PC-3 (cell line): ENCODE data around the gene FOXK1. TPM values are rescaled to one million over a fixed set of nuclear protein-coding genes. Genes with fewer than 3 reads are reported as not detected.

ENCODE experiments used
- ATAC-seq: fragments of 200-7000 bp; cut with Tn5 transposase; 2 replicates; pipeline ENCODE4 v1.9.1; 2020; ENCODE audit warnings: mild to moderate bottlenecking, moderate library complexity
- BruUV-seq: library from RNA; stranded (reverse); fragments of 400-500 nt; replicated peaks from 2 replicates; lab custom pipeline; 2021; lab: Mats Ljungman, UMichigan
- CTCF ChIA-PET: fragments of 300-600 bp; sonication (Branson Sonifier 250); formaldehyde crosslinking; loops from one replicate; lab custom pipeline; 2022; ENCODE audit warnings: antibody characterized with exemption; lab: Charles Lee
- POLR2A ChIA-PET: fragments of 300-600 bp; sonication (Branson Sonifier 250); formaldehyde crosslinking; loops from one replicate; lab custom pipeline; 2022; ENCODE audit warnings: antibody characterized with exemption; ENCODE audit not compliant: unreplicated experiment; lab: Charles Lee
- DNase-seq: peaks from one replicate; pipeline ENCODE4 v3.0.0-alpha.2; 2015
- H2AFZ ChIP-seq: fragments of 300-600 bp; sonication (generic); 2 replicates; pipeline ENCODE4 v1.6.0; 2016; ENCODE audit warnings: antibody characterized with exemption, low read length
- H3F3A ChIP-seq: fragments of 300-600 bp; sonication (generic); one replicate; pipeline ENCODE4 v1.6.0; 2017; ENCODE audit warnings: antibody characterized with exemption, low read length, control low read depth, mild to moderate bottlenecking; ENCODE audit not compliant: unreplicated experiment
- H3K27ac ChIP-seq: fragments of 300-600 bp; sonication (generic); 2 replicates; pipeline ENCODE4 v1.5.1; 2016; ENCODE audit warnings: mild to moderate bottlenecking, low read length
- H3K27me3 ChIP-seq: fragments of 300-600 bp; sonication (generic); 2 replicates; pipeline ENCODE4 v1.6.1; 2016; ENCODE audit warnings: low read length, mixed read lengths
- H3K36me3 ChIP-seq: fragments of 300-600 bp; sonication (generic); 2 replicates; pipeline ENCODE4 v1.6.1; 2016; ENCODE audit warnings: low read depth, mixed run types, low read length, mixed read lengths
- H3K4me1 ChIP-seq: fragments of 300-600 bp; sonication (generic); 2 replicates; pipeline ENCODE4 v1.5.1; 2016; ENCODE audit warnings: low read length; ENCODE audit not compliant: insufficient read depth
- H3K4me2 ChIP-seq: fragments of 300-600 bp; sonication (generic); 2 replicates; pipeline ENCODE4 v1.6.0; 2016; ENCODE audit warnings: low read length
- H3K4me3 ChIP-seq: fragments of 300-600 bp; sonication (generic); 2 replicates; pipeline ENCODE4 v1.5.1; 2016; ENCODE audit warnings: mild to moderate bottlenecking, low read length, mixed read lengths
- H3K79me2 ChIP-seq: fragments of 300-600 bp; sonication (generic); 2 replicates; pipeline ENCODE4 v1.6.1; 2017; ENCODE audit warnings: low read length, mixed read lengths
- H3K9ac ChIP-seq: fragments of 300-600 bp; sonication (generic); 2 replicates; pipeline ENCODE4 v1.6.0; 2016; ENCODE audit warnings: mild to moderate bottlenecking, low read length
- H3K9me2 ChIP-seq: fragments of 300-600 bp; sonication (generic); replicated peaks from 2 replicates; pipeline ENCODE4 v1.6.1; 2016; ENCODE audit warnings: mixed run types, low read length, mixed read lengths
- H3K9me3 ChIP-seq: fragments of 300-600 bp; sonication (generic); 2 replicates; pipeline ENCODE4 v1.6.1; 2016; ENCODE audit warnings: low read length, mixed read lengths
- H4K20me1 ChIP-seq: fragments of 300-600 bp; sonication (generic); 2 replicates; pipeline ENCODE4 v1.6.1; 2016; ENCODE audit warnings: low read length, mixed read lengths
- CTCF ChIP-seq: fragments of 300-600 bp; sonication (generic); conservative IDR thresholded peaks from 2 replicates; pipeline ENCODE4 v1.5.1; 2017; ENCODE audit warnings: antibody characterized with exemption, low read depth, mild to moderate bottlenecking, low read length
- EZH2 ChIP-seq: fragments of 300-600 bp; sonication (generic); IDR thresholded peaks from one replicate; pipeline ENCODE4 v1.6.1; 2017; ENCODE audit warnings: antibody characterized with exemption, mild to moderate bottlenecking, low read length; ENCODE audit not compliant: unreplicated experiment
- EZH2phosphoT487 ChIP-seq: fragments of 300-600 bp; sonication (generic); IDR thresholded peaks from 2 replicates; pipeline ENCODE4 v1.6.1; 2018; ENCODE audit warnings: mild to moderate bottlenecking, antibody characterized with exemption, low read length, borderline replicate concordance
- intact Hi-C: fragments of 100-400 bp; cut with micrococcal nuclease; formaldehyde crosslinking; loops from 2 replicates; pipeline ENCODE4 v1.9.0; 2023
- total RNA-seq: library from RNA; depleted of rRNA; stranded (reverse); fragments of >200 nt; gene quantifications from 2 replicates; pipeline ENCODE4 v1.2.3, GENCODE V29; 2014

FOXK1 gene
- total RNA-seq, 1 experiment from 2014 or later = 13.2 TPM

- no TSS peak for BruUV-seq
- TF ChIP-seq CTCF (no peak), EZH2phosphoT487 (no peak), EZH2 (no peak)
- H3K4me1 ChIP-seq = peaks cover 3% of the 10 kb centered on the region; the same call in 1 of the 2 replicates
- ATAC-seq = no peak
- H3K79me2 ChIP-seq = peaks cover 29% of the 10 kb centered on the region
- intact Hi-C loops = no loop called here
- POLR2A ChIA-PET = interaction anchor here (0.5 to 0.6 kb wide), 2 partner anchors 9 to 19 kb away, joined by 3 read pairs; no protein-coding TSS in a partner anchor
- H3K9ac ChIP-seq = no peak overlapping the region
- no peak for DNase-seq
- H3K36me3 ChIP-seq = no peaks in the 10 kb centered on the region
- CTCF ChIA-PET = no interaction called here
- no peak overlapping the region for H2AFZ ChIP-seq
- H3K4me2 ChIP-seq = no peak overlapping the region
- no peak overlapping the region for H3K4me3 ChIP-seq
- no peaks in the 10 kb centered on the region for H3K9me3 ChIP-seq
- H3K27ac ChIP-seq = no peak overlapping the region
- no peaks in the 10 kb centered on the region for H3K27me3 ChIP-seq
- H4K20me1 ChIP-seq = no peaks in the 10 kb centered on the region
- H3K9me2 ChIP-seq = no peaks in the 10 kb centered on the region
- no peaks in the 10 kb centered on the region for H3F3A ChIP-seq
Observed at GRCh38 chr7:4733936-4734528, 51.9 kb downstream of the FOXK1 start.

DNA sequence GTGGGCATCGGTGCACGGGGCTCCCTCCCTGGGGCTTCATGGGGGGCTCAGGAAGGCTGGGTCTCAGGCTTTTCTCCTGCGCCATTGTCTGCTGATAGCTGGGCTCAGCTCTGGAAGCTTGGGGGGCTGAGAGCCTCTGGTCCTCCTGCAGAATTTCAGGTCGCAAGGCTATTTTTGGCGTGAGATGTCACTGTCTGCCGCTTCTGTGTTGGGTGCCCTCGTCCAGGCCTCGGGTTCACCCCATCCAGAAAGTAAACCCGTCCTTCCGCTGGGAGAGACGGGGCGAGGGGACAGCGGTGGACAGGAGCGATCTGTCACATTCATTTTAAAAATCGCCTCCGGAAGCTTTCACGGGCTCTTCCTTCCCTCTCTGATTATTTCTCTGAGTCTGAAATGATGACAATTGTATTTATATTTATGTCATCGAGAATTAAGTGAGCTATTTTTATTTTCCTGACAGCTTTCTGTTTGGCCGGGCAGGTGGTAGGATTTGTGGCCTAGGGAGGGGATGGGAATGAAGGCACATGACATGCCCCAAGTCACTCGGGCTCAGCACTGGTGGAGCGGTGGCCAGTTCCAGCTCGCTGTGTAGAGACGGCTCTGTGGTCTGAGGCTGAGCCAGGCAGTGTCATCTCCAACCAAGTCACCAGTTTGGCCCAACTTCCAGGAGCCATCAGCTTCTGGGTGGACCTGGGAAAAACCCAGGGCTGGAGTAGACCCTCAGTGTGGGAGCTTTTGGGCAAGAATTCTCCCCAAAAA is 52.7 kb downstream of the FOXK1 start:
- POLR2A ChIA-PET = no interaction called here
- no peak overlapping the region for H3K9ac ChIP-seq
- H3K36me3 ChIP-seq = no peaks in the 10 kb centered on the region
- no peak overlapping the region for H3K4me3 ChIP-seq
- no TSS peak for BruUV-seq
- no peak overlapping the region for H3K27ac ChIP-seq
- H3K79me2 ChIP-seq = peaks cover 27% of the 10 kb centered on the region
- H3K4me2 ChIP-seq = no peak overlapping the region
- no peaks in the 10 kb centered on the region for H3F3A ChIP-seq
- ATAC-seq = no peak
- intact Hi-C loops = no loop called here
- TF ChIP-seq EZH2phosphoT487 = no peak
- TF ChIP-seq EZH2 = no peak
- TF ChIP-seq CTCF = no peak
- CTCF ChIA-PET = no interaction called here
- no peak overlapping the region for H2AFZ ChIP-seq
- no peaks in the 10 kb centered on the region for H3K27me3 ChIP-seq
- DNase-seq = no peak
- H3K9me2 ChIP-seq = no peaks in the 10 kb centered on the region
- no peaks in the 10 kb centered on the region for H4K20me1 ChIP-seq
- H3K4me1 ChIP-seq = peaks cover 3% of the 10 kb centered on the region; the same call in 1 of the 2 replicates
- H3K9me3 ChIP-seq = no peaks in the 10 kb centered on the region

DNA sequence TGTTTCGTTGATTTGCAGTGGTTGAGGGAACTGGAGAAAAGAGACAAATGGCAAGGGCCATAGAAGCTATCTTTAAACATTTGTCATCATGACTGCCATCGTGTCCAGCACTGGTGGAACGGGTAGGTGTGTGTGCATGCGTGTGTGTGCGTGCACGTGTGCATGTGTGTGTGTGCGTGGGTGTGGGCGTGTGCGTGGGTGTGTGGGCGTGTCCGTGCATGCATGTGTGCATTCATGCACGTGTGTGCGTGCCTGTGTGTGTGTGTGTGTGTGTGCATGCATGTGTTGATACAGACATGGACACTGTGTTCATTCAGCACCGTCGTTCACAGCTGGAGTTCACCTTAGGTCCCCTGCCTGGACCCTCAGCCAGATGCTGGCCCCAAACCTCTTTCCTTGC is 55.2 kb downstream of the FOXK1 start:
- CTCF ChIA-PET = interaction anchor here (0.7 kb wide), 1 partner anchor 95 kb away, joined by 9 read pairs; no protein-coding TSS in a partner anchor
- DNase-seq = no peak
- Histone ChIP-seq H3K79me2 (peaks cover 20% of the 10 kb centered on the region), H3K27ac (no peak overlapping the region), H3K27me3 (no peaks in the 10 kb centered on the region), H3K9ac (no peak overlapping the region), H3K9me2 (no peaks in the 10 kb centered on the region), H2AFZ (no peak overlapping the region), H4K20me1 (no peaks in the 10 kb centered on the region), H3F3A (no peaks in the 10 kb centered on the region), H3K4me2 (no peak overlapping the region), H3K4me3 (no peak overlapping the region), H3K36me3 (0 out of 2 replicates have a peak, but pooled peaks cover 4% of the 10 kb centered on the region), H3K4me1 (peaks cover 3% of the 10 kb centered on the region; the same call in 1 of the 2 replicates), H3K9me3 (no peaks in the 10 kb centered on the region)
- no TSS peak for BruUV-seq
- intact Hi-C loops = no loop called here
- TF ChIP-seq EZH2phosphoT487 = no peak
- no peak for TF ChIP-seq EZH2
- TF ChIP-seq CTCF = no peak
- POLR2A ChIA-PET = no interaction called here
- ATAC-seq = no peak
